Measurements from ENCODE around the gene ZYX.

ZYX gene, protein sequence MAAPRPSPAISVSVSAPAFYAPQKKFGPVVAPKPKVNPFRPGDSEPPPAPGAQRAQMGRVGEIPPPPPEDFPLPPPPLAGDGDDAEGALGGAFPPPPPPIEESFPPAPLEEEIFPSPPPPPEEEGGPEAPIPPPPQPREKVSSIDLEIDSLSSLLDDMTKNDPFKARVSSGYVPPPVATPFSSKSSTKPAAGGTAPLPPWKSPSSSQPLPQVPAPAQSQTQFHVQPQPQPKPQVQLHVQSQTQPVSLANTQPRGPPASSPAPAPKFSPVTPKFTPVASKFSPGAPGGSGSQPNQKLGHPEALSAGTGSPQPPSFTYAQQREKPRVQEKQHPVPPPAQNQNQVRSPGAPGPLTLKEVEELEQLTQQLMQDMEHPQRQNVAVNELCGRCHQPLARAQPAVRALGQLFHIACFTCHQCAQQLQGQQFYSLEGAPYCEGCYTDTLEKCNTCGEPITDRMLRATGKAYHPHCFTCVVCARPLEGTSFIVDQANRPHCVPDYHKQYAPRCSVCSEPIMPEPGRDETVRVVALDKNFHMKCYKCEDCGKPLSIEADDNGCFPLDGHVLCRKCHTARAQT

DNA sequence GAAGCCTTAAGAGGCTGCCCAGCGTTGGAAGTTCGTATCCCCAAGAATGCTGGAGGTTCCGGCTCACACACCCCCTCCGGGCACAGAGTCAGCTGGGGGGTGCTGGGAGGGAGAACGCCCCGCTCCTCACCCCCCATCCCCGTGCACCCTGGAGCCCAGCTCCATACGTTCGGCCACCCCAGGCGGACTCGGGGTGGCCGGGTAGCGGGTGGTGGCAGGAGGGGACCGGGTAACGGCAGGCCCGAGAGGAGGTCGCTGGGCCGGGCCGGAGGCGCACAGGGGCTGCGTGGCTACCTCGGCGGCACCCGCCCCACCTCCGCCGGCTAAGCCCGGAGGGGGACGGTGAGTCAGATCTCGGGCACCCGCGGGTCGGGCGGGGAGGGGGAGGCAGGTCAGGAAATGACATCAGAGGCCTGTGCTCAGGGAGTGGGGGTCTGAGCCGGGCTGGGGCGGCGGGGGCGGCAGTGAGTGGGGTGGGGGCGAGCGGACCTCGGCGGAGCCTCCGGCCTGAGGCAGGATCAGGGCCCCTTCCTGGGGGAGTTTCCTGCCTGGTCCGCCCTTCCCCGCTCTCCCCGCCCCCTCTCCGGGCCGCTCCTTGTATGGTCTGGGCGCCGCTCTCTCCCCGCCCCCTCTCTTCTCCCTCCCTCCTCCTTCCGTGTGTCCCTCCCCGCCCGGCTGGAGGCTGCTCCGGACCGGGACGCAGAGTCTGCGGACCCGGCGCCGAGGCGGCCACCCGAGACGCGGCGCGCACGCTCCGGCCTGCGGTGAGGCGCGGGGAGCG, at the start of gene ZYX:
Gene ZYX, plus strand, starts transcription at position 700 of the 781 bp plus-strand sequence. CDS start 227 bp downstream, outside the sequence.
- peak; percentile 89 for DNase-seq (ENCODE audit: low spot score)

DNA sequence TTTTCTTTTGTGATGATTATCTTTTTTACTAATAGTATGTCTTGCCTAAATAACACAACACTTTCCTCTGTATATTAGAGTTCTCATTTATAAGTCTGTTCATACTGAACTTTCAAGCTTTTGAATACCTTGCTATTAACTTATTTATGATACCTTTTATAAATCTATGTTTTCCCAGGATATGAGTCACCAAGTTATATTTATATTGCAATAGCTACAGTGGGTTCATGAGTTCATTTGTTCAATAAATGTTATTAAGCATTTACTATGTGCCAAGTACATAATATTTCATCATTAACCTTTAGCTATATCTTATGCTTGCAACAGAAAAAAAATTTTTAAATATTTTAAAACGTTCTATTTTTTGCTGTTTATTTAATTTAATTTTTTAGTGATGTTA, 46.9 kb upstream of the ZYX start:
- DNase-seq (ENCODE audit: low spot score), result no peak

DNA sequence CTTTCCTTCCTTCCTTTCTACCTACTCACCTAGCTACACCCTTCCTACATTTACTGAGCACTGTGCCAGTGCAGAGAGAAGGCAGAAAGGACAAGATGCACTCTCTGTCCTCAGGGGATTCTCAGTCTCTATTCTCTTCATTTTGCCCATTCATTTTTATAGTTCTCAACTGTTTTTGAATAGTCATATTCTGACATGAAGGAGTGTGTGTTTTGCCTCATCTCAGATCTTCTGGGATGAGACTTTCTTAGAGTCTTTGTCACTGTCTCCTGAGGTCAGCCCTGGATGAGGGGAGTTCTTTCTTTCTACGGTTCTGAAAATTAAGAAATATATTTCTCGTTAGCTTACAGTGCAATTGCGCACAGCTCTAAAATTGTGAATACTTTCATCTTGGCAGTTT, 43.9 kb upstream of the ZYX start:
- DNase-seq (ENCODE audit: low spot score), result no peak

DNA sequence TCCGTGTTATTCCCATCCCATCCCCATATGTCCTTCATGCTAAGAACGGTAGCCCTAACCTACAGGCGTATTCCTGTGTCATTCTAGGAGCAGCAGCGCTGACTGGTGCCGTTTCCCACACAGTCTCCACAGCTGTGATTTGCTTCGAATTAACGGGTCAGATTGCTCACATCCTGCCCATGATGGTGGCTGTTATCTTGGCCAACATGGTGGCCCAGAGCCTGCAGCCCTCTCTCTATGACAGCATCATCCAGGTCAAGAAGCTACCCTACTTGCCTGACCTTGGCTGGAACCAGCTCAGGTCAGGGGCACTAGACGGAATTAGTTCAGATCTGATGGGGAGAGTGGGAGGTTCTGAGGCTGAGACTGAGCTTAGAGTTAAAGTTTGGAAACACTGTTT, 39.3 kb upstream of the ZYX start:
- no peak for DNase-seq (ENCODE audit: low spot score)

DNA sequence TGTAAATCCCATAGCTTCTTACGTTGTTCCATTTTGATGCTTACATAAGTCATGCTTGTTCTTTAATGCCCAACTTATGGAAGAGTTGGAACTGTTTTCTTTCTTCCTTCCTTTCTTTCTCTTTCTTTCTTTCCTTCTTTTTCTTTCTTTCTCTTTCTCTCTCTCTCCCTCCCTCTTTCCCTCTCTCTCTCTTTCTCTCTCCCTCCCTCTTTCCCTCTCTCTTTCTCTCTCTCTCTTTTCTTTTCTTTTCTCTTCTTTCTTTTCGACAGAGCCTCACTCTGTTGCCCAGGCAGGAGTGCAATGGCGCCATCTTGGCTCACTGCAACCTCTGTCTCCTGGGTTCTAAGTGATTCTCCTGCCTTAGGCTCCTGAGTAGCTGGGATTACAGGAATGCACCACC, 37.5 kb upstream of the ZYX start:
- no peak for DNase-seq (ENCODE audit: low spot score)

DNA sequence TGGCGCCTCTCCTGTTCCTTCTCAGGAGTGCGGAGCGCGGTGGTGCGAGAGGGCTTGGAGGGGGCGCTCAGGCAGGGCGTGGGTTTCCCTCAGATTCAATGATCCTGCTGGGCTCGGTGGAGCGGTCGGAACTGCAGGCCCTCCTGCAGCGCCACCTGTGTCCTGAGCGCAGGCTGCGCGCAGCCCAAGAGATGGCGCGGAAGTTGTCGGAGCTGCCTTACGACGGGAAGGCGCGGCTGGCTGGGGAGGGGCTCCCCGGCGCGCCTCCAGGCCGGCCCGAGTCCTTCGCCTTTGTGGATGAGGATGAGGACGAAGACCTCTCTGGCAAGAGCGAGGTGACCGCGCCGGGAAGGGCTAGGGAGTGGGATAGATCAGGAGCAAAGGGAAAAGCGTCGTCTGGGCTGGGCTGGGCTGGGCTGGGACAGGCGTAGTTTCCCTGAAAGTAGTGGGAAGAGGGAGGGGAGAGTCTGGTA, 35.7 kb upstream of the ZYX start:
- peak; percentile 59 for DNase-seq (ENCODE audit: low spot score)

DNA sequence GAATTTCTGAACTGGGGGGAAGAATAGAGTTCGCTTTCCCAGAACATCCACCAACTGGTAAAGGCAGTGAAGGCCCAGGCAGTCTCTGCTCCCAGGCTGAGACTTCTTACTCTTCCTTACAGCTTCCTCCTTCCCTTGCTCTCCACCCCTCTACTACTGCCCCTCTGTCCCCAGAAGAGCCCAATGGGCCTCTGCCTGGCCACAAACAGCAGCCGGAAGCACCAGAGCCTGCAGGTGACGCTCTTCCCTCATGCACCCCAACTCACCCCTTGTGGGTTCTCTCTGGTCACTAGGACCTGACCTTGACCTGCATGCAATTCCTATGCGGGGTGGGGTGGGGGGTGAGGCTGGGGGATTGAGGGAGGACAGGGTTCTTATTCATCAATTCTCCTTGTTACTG, 35.1 kb upstream of the ZYX start:
- DNase-seq (ENCODE audit: low spot score), result no peak

DNA sequence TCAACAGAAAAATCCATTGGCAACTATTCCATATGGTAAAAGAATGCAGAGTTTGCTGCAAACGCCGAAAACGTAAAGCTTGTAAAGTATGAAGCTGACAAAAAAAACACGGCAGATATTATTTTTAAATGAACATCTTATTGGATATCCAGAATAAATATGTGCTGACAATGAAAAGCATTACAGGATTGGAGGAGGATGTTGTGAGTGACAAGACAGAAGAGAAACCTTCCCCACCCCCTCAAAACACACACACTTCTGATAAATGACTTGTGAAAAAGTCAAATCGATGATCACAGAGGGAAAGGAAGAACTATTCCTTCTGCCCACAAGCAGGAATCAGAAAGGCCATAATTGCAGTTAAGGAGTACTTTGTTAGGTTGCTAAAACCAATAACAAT, 33.2 kb upstream of the ZYX start:
- no peak for DNase-seq (ENCODE audit: low spot score)

DNA sequence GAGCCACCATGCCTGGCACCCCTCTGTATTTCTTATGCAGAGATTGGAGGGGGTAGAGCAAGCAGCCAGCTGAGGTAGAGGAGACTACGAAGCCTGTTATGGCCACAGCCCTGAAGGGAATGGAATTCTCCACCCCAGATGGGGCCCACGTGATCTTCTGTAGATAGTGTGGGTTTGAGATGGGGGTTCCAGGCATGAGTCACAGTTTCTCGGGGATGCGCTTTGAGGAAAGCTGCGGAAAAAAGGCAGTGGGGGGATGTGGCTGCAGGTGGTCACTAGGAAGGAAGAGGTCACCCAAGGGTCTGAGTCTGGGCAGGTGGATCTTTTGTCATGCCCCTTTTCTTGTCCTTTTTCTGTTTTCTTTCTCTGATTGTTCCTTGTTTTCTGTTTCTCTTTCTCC, 30.1 kb upstream of the ZYX start:
- DNase-seq (ENCODE audit: low spot score), result no peak

DNA sequence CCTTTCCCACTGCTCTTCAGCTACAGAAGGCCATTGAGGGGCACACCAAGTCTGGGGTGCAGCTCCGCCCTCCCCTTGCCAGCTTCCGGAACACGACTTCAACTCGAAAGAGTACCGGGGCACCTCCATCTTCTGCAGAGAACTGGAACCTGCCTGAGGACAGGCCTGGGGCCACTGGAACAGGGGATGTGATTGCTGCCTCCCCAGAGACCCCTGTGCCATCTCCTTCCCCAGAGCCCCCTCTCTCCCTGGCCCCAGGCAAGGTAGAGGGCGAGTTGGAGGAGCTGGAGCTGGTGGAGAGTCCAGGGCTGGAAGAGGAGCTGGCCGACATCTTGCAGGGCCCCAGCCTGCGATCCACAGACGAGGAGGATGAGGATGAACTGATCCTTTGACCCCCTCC, 29.6 kb upstream of the ZYX start:
- no peak for DNase-seq (ENCODE audit: low spot score)

DNA sequence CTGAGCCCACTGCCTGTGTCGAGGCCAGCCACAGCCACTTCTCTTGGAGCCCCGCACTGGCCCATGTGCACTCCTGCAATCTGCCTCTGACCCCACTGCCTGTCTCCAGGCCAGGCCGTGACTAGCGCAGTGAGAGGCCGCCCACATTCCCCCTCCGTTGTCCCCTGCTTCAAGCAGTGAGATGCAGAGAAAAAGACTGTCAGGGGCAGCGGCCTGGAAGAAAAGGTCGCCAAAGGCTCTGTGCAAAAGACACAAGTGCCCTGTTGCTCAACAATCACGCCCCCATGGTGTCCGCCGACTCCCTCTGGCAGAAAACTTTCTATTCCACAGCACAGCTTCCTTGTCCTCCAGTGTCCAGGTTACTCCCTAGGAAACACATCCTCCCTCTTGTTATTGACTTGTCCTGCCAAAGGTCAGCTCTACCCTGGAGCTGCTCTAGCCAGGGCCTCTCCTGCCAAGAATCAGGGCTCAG, 28.6 kb upstream of the ZYX start:
- no peak for DNase-seq (ENCODE audit: low spot score)

DNA sequence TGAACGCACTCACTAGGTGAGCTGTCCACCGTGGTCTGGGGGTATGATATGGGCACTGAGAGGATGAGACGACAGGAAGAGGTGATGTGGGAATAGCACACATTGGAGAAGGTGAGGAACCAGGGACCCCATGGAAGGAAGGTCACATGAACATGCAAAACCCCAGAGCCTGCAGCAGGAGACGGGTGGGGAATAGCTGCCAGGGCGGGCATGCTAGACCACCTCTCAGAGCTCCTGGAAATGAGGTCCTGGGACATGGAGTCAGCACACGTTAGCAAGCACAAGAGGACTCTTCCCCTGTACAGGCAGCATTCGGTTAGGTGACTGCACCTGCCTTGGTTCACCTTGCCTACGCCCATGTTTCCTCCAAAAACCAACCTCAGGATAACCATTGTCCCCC, 26.8 kb upstream of the ZYX start:
- no peak for DNase-seq (ENCODE audit: low spot score)

DNA sequence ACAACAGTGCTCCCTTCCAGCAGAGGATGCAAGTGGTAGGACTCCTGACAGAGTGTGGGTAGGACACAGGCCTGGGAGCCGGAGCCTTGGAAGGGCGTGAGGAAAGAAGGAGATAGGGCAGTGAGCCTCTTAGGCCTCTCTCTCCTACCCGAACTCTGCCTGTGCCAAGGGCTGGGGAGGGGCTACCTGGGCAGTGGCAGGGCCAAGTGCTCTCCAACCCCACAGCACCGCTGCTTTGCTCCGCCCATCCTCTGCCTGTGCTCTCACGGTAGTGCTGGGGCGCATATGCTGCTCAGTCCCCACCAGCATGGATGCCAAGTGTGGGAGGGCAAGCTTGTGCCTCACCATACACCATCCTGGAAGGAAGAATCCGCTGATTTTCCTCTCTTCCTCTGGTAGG, 26.2 kb upstream of the ZYX start:
- DNase-seq (ENCODE audit: low spot score), result no peak

DNA sequence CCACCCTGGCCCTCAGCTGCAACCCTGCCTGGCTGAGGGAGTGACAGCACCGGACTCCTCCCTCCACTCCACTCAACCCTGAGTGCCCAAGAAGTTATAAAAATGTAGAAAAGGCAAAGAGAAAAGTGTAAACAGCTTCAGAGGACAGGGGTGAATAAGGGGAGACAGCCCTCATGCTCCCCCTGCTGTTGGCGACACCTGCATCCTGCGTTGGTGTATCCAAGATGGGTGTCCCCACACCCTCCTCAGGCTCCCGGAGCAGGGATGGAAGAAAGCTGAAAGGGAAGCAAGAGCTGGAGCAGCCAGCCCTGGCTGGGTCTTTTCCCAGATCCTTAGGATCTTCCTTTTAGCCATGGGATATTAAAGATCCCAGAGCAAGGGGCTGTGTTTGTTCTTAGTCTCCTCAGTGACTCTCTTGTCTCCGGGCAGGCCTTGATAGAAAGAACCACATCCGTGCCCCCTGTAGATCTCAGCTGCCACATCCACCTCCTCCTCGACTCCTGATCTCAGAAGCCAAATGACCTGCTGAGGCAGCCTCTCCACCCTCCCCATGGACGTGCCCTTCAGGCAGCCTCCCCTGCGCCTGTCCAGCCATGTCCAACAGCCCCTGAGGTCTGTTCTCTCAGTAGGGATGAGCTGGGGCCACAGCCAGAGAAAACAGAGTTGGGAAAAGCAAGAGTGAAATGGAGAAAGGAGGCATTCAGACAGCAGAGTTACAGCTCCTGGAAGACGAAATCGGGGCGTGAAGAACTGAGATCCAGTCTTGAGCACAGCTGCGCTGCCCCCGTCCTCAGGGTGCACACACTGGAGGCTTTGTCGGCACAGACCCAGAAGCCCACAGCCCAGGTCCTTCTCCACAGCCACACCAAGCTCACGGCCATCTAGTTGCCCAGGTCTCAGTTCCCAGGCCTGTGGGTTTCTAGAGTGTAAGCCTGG, 25.4 kb upstream of the ZYX start:
- DNase-seq (ENCODE audit: low spot score), result no peak

DNA sequence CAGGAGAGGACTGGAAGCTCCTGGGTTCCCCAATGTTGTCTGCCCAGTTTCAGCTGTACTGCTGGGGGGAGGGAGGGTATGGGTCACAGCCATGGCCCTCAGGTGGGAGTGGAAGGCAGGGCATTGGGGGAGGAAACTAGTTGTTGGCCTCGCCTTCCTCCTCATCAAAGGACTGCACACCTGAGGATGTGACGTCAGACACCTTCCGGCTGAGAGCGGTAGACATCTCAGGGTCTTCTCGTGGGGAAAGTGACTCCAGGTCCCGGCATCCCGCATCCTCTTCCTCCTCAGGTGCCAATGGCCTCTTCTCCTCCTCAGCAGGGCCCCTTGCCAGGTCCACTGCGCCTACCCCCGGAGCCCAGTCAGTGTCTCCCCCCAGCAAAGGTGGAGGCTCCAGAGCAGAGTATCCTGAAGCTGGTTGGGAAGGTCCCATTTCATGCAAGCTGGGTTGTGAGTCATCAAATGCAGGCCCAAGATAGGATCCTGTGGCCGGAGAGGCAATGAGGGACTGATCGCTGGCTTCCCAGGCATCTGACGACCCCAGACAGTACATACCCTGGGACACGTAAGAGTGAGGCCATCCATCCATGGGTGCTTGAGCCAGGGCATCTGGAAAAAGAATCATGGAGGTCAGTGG, 24.6 kb upstream of the ZYX start:
- DNase-seq (ENCODE audit: low spot score), result no peak

DNA sequence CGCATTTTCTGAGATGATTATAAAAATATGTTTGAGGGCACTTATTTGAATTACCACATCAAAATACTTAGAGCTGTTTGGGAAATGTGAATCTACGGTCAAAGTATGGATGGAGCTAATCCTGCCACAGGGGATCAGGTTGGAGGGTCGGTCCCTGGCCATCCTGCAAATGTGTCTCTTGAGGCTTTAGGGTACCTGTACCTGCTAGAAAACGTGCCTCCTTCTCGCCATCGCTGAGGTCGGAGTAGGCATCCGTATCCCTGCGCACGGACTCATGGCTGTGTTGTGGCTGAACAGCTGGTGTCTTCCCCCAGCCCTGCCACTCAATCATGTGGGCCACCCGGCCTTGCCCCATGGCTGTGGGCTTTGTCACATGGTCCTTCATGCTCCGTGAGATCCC, 22.5 kb upstream of the ZYX start:
- no peak for DNase-seq (ENCODE audit: low spot score)

DNA sequence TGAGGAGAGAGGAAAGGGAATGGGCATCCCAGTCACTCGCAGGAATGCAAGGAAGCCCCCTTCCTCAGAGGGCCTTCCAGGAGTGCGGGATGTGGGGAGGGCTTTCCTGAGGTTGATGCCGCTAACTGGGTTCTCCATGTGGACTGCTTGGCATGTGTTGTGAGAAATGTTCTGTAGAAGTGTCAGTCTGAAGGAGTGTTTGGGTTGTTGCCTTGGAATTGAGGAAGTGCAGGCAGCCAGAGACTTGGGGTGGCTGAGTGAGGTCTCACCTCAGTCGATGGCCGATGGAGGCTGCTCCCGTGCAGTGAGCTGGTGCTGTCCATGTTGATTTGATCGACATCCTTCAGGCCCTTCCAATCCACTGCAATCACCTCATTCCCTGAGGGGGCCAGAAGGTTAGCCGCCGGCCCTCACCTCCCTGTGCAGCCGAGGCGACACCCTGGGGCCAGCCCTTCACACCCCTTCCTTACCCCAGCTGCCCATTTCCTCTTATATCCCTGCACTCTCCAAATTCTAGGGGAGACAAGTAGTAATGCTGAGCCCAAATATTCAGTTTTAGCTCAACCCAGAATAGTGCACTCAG, 21.3 kb upstream of the ZYX start:
- no peak for DNase-seq (ENCODE audit: low spot score)

DNA sequence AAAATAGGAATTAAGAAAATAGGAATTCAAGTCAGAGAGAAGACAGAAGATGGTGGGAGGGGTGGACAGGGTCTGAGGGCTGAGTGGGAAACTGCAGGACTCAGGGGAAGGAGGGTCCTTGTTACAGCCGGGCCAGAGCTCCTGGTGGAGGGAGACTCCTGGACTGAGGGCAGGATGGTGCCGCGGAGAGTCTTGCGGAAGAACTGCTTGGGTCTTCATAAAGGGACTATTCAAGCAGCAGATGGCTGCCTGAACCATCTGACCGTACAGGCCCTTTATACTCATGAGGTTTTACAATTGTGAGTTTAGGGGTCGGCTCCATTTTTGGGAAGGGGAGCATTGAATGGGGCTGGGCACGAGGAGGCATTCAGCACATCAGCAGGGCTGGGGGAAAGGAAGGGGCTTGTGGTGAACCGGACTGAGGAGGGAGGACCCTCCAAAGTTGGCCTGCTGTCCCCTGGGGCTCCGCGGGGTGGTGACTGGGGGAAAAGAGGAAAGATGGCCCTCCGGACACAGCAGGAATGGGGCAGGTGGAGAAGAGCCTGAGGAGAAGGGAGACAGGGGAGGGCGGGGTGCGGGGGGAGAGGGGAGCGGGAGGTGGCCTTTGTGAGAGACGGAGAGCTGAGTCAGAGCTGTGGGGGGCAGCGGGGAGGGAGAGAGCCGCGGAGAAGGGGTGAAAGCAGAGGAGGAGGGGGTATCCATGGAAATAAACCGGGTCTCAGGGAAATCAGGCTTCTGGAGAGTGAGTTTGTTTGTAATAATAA, 20.2 kb upstream of the ZYX start:
- DNase-seq (ENCODE audit: low spot score), result no peak

DNA sequence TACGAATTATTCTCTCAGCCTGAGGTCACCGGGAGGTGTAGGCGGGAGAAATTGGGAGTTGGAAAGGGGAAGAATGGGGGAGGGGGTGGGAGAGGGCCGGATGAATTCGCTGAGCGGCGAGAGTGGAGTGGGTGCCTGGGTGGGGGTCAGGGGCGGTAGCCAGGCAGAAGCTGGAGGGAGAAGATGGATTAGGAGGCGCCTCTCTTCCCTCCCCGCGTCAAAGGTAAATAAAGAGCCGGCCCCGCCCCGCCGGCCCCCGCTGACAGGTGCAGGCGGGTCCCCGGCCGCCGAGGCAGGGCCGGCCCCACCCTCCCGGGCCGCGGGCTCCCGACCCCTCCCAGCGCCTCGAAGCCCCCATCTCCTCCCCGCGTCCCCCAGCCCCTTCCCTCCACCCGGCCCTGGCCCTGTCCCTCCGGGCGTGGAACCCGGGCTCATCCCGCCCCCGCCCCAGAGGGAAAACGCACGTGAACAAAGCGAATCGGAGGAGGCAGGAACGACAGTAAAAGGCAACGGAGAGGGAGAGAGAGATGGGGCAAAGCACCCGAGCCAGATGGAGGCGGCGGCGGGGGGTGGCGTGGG, 19.5 kb upstream of the ZYX start:
- DNase-seq (ENCODE audit: low spot score), result peak; percentile 54

Measured in D341Med (cell line).